Hepatocyte (in vitro differentiated cells): Measurements from ENCODE around the gene MAP3K5.

Source experiments
- EZH2 ChIP-seq: fragments of 200-600 bp; sonication (generic); IDR thresholded peaks from 2 replicates; pipeline ENCODE4 v1.6.1; 2016; ENCODE audit warnings: antibody characterized with exemption, mild to moderate bottlenecking, borderline replicate concordance
- TF ChIP-seq, protein P1 (sequence below): fragments of 200-600 bp; sonication (generic); IDR thresholded peaks from 2 replicates; pipeline ENCODE4 v1.5.1; 2016; ENCODE audit warnings: antibody characterized with exemption, mild to moderate bottlenecking; ENCODE audit not compliant: poor library complexity

DNA sequence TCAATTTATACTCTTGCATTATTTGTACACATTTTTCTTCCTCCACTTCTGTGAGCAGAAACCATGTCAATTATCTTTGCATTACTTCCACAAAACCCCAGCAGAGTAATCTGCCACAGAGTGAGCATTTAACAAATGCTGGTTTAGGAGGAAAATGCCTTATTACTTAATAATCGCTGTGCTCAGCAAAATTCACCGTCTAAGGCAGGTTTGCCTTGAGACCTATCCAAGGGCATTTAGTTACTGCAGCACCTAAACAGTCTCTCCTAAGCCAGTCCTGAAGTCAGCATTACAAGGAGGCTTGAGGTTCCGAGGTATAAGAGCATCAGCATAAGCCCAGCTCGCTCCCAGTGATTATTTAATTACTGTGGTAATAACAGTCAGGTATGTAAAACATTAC is 270.4 kb downstream of the MAP3K5 start:
- TF ChIP-seq, protein P1, sequence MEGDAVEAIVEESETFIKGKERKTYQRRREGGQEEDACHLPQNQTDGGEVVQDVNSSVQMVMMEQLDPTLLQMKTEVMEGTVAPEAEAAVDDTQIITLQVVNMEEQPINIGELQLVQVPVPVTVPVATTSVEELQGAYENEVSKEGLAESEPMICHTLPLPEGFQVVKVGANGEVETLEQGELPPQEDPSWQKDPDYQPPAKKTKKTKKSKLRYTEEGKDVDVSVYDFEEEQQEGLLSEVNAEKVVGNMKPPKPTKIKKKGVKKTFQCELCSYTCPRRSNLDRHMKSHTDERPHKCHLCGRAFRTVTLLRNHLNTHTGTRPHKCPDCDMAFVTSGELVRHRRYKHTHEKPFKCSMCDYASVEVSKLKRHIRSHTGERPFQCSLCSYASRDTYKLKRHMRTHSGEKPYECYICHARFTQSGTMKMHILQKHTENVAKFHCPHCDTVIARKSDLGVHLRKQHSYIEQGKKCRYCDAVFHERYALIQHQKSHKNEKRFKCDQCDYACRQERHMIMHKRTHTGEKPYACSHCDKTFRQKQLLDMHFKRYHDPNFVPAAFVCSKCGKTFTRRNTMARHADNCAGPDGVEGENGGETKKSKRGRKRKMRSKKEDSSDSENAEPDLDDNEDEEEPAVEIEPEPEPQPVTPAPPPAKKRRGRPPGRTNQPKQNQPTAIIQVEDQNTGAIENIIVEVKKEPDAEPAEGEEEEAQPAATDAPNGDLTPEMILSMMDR, result no peak
- no peak for TF ChIP-seq EZH2
